MM.1S (cell line): Measurements from ENCODE around the gene TMEM150C.

Experiments
- EZH2 ChIP-seq: fragments of 300-600 bp; sonication (generic); optimal IDR thresholded peaks from 2 replicates; pipeline ENCODE3; 2017; ENCODE audit warnings: low read depth, mild to moderate bottlenecking, antibody characterized with exemption, low read length, mixed read lengths
- EZH2phosphoT487 ChIP-seq: fragments of 300-600 bp; sonication (generic); IDR thresholded peaks from 2 replicates; pipeline ENCODE4 v1.6.1; 2018; ENCODE audit warnings: antibody characterized with exemption, low read length
- TF ChIP-seq, protein P1 (sequence below): fragments of 300-600 bp; sonication (generic); IDR thresholded peaks from 2 replicates; pipeline ENCODE4 v1.5.1; 2016; ENCODE audit warnings: antibody characterized with exemption, low read length, mixed read lengths

DNA sequence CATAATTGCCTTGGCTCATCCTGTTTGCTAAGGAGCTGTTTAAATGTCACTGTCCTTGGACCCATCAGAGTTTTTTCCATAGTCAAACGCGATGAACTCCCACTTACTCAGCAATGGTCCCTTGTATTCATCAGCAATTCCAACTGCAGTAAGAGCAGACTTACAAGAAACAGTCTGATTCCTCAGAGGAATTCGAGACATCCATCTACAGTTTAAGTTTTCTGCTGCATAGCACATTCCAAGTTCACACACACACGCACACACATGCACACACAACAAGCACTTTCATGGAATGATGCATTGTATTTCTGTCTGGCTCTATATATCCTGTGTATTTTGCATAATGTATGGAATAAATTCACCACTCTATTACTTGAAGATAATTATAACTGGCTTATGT lies 32.7 kb upstream of the TMEM150C start:
- TF ChIP-seq, protein P1, sequence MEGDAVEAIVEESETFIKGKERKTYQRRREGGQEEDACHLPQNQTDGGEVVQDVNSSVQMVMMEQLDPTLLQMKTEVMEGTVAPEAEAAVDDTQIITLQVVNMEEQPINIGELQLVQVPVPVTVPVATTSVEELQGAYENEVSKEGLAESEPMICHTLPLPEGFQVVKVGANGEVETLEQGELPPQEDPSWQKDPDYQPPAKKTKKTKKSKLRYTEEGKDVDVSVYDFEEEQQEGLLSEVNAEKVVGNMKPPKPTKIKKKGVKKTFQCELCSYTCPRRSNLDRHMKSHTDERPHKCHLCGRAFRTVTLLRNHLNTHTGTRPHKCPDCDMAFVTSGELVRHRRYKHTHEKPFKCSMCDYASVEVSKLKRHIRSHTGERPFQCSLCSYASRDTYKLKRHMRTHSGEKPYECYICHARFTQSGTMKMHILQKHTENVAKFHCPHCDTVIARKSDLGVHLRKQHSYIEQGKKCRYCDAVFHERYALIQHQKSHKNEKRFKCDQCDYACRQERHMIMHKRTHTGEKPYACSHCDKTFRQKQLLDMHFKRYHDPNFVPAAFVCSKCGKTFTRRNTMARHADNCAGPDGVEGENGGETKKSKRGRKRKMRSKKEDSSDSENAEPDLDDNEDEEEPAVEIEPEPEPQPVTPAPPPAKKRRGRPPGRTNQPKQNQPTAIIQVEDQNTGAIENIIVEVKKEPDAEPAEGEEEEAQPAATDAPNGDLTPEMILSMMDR: no peak
- TF ChIP-seq EZH2 (no peak), EZH2phosphoT487 (no peak)
